HEK293T (cell line): ENCODE results near the gene PEA15.

Experiments
- ARNT ChIP-seq: fragments of 450-650 bp; IDR thresholded peaks from 2 replicates; pipeline ENCODE4 v1.6.1; 2017; ENCODE audit warnings: mild to moderate bottlenecking
- BHLHE40 ChIP-seq: fragments of 450-650 bp; IDR thresholded peaks from 2 replicates; pipeline ENCODE4 v1.6.1; 2016; ENCODE audit warnings: mild to moderate bottlenecking, moderate library complexity, borderline replicate concordance
- ELF4 ChIP-seq: fragments of 450-650 bp; IDR thresholded peaks from 2 replicates; pipeline ENCODE4 v1.6.1; 2017; ENCODE audit warnings: antibody characterized with exemption
- FOXA1 ChIP-seq: fragments of 450-650 bp; IDR thresholded peaks from 2 replicates; pipeline ENCODE4 v1.6.1; 2016; ENCODE audit warnings: mild to moderate bottlenecking
- FOXK2 ChIP-seq: fragments of 450-650 bp; IDR thresholded peaks from 2 replicates; pipeline ENCODE4 v1.6.1; 2016; ENCODE audit warnings: mild to moderate bottlenecking
- FOXM1 ChIP-seq: fragments of 450-650 bp; IDR thresholded peaks from 2 replicates; pipeline ENCODE4 v1.6.1; 2017; ENCODE audit warnings: mild to moderate bottlenecking, borderline replicate concordance
- HDGF ChIP-seq: fragments of 450-650 bp; IDR thresholded peaks from 2 replicates; pipeline ENCODE4 v1.6.1; 2017; ENCODE audit warnings: antibody characterized with exemption, borderline replicate concordance
- LEF1 ChIP-seq: fragments of 450-650 bp; IDR thresholded peaks from 2 replicates; pipeline ENCODE4 v1.6.1; 2017; ENCODE audit warnings: mild to moderate bottlenecking, borderline replicate concordance
- NFRKB ChIP-seq: fragments of 450-650 bp; IDR thresholded peaks from 2 replicates; pipeline ENCODE4 v1.6.1; 2016; ENCODE audit warnings: mild to moderate bottlenecking, moderate library complexity
- PKNOX1 ChIP-seq: fragments of 450-650 bp; IDR thresholded peaks from 2 replicates; pipeline ENCODE4 v1.6.1; 2016
- SP1 ChIP-seq: fragments of 450-650 bp; IDR thresholded peaks from 2 replicates; pipeline ENCODE4 v1.6.1; 2017
- SUZ12 ChIP-seq: fragments of 450-650 bp; IDR thresholded peaks from 2 replicates; pipeline ENCODE4 v1.6.1; 2016; ENCODE audit warnings: mild to moderate bottlenecking
- TARDBP ChIP-seq: fragments of 450-650 bp; IDR thresholded peaks from 2 replicates; pipeline ENCODE4 v1.6.1; 2016
- ZNF384 ChIP-seq: fragments of 450-650 bp; IDR thresholded peaks from 2 replicates; pipeline ENCODE4 v1.6.1; 2016

- no peak for TF ChIP-seq SP1
- TF ChIP-seq ZNF384, result no peak
- TF ChIP-seq TARDBP, result no peak
- TF ChIP-seq SUZ12, result no peak
- no peak for TF ChIP-seq ELF4
- TF ChIP-seq ARNT, result no peak
- no peak for TF ChIP-seq FOXK2
- no peak for TF ChIP-seq PKNOX1
- no peak for TF ChIP-seq BHLHE40
- no peak for TF ChIP-seq FOXM1
- no peak for TF ChIP-seq FOXA1
- TF ChIP-seq LEF1, result no peak
- TF ChIP-seq HDGF, result no peak
- no peak for TF ChIP-seq NFRKB
Measured at GRCh38 chr1:160193832-160194736, 11.1 kb upstream of the PEA15 start.
